Endothelial cell of umbilical vein (primary cell): ENCODE results near the gene ZNF488. TPM values are rescaled to one million over a fixed set of nuclear protein-coding genes. Genes with fewer than 3 reads are reported as not detected.

Experiments
- BruUV-seq: library from RNA; stranded (reverse); fragments of 400-500 nt; replicated peaks from 2 replicates; lab custom pipeline; 2021; lab: Mats Ljungman, UMichigan
- CTCF ChIA-PET: fragments of 300-600, 350-600 bp; sonication (Branson Sonifier 250); formaldehyde crosslinking; loops from one replicate; lab custom pipeline; 2021; ENCODE audit warnings: antibody characterized with exemption, inconsistent platforms; lab: Charles Lee
- POLR2A ChIA-PET: fragments of 300-600, 350-600 bp; sonication (Branson Sonifier 250); formaldehyde crosslinking; loops from one replicate; lab custom pipeline; 2021; ENCODE audit warnings: antibody characterized with exemption, inconsistent platforms; lab: Charles Lee
- DNase-seq: peaks from one replicate; pipeline ENCODE4 v3.0.0-alpha.2; 2011; ENCODE audit warnings: low read depth, low spot score
- FAIRE-seq: peaks from 2 replicates; lab custom pipeline; 2011; peaks lifted over from hg19 to GRCh38; lab: Jason Lieb, UNC
- H2AFZ ChIP-seq: 2 replicates; pipeline ENCODE4 v1.6.0; 2012; ENCODE audit warnings: low read depth, low read length, control low read depth, inconsistent platforms
- H3K27ac ChIP-seq: 2 replicates; pipeline ENCODE4 v1.5.1; 2011; ENCODE audit warnings: low read depth, mild to moderate bottlenecking, control low read depth, low read length, moderate library complexity; ENCODE audit not compliant: insufficient read depth
- H3K27me3 ChIP-seq, 2 experiments: 2 replicates each; pipeline versions ENCODE4 v1.6.0 to v1.6.1; 2011; ENCODE audit warnings: low read length in 2 of 2, mixed read lengths in 1 of 2; ENCODE audit not compliant: control insufficient read depth in 2 of 2, insufficient read depth in 2 of 2
- H3K36me3 ChIP-seq, 2 experiments: 2 replicates in 1 of 2; 3 replicates in 1 of 2; pipeline ENCODE4 v1.5.1; 2011; ENCODE audit warnings: low read length in 2 of 2, mild to moderate bottlenecking in 1 of 2, moderate library complexity in 1 of 2; ENCODE audit not compliant: control insufficient read depth in 2 of 2, insufficient read depth in 2 of 2; ENCODE audit errors: extremely low read depth in 1 of 2
- H3K4me1 ChIP-seq: 3 replicates; pipeline ENCODE4 v1.5.1; 2011; ENCODE audit warnings: mild to moderate bottlenecking, low read length; ENCODE audit not compliant: control insufficient read depth, insufficient read depth; ENCODE audit errors: extremely low read depth
- H3K4me2 ChIP-seq: 2 replicates; pipeline ENCODE4 v1.6.1; 2011; ENCODE audit warnings: low read length, control low read depth, mixed read lengths; ENCODE audit not compliant: insufficient read depth
- H3K4me3 ChIP-seq, 3 experiments: fragments of 200-600 bp in 1 of 3; sonication (generic), shearing (Covaris generic) in 1 of 3; replicated peaks in 1 of 3; 2 replicates each; pipeline ENCODE4 v1.5.1; 2011 to 2016; ENCODE audit warnings: control low read depth in 3 of 3, low read length in 3 of 3, mild to moderate bottlenecking in 2 of 3, inconsistent platforms in 1 of 3, low read depth in 1 of 3, moderate library complexity in 1 of 3; ENCODE audit not compliant: insufficient read depth in 1 of 3
- H3K79me2 ChIP-seq: 2 replicates; pipeline ENCODE4 v1.6.0; 2012; ENCODE audit warnings: low read length, inconsistent platforms; ENCODE audit not compliant: control insufficient read depth, insufficient read depth
- H3K9ac ChIP-seq: replicated peaks from 2 replicates; pipeline ENCODE3; 2011; ENCODE audit warnings: low read length, control low read depth; ENCODE audit not compliant: insufficient read depth; ENCODE audit errors: extremely low read depth
- H3K9me1 ChIP-seq: replicated peaks from 3 replicates; pipeline ENCODE4 v1.6.0; 2011; ENCODE audit warnings: mild to moderate bottlenecking, low read length; ENCODE audit not compliant: control insufficient read depth, insufficient read depth; ENCODE audit errors: extremely low read depth
- H3K9me3 ChIP-seq: replicated peaks from 2 replicates; pipeline ENCODE4 v1.5.1; 2012; ENCODE audit warnings: low read length, inconsistent platforms; ENCODE audit not compliant: control insufficient read depth, insufficient read depth
- H4K20me1 ChIP-seq: replicated peaks from 2 replicates; pipeline ENCODE3; 2011; ENCODE audit warnings: mild to moderate bottlenecking, low read length; ENCODE audit not compliant: control insufficient read depth, insufficient read depth; ENCODE audit errors: extremely low read depth
- EZH2 ChIP-seq: IDR thresholded peaks from 2 replicates; pipeline ENCODE4 v1.6.1; 2012; ENCODE audit warnings: borderline replicate concordance, low read depth, mild to moderate bottlenecking, moderate library complexity, low read length, inconsistent platforms; ENCODE audit not compliant: severe bottlenecking
- FOS ChIP-seq: IDR thresholded peaks from 2 replicates; pipeline ENCODE4 v1.6.1; 2011; ENCODE audit warnings: mild to moderate bottlenecking, low read length, moderate library complexity, borderline replicate concordance; ENCODE audit not compliant: insufficient read depth
- GATA2 ChIP-seq: IDR thresholded peaks from 2 replicates; pipeline ENCODE4 v1.7.0; 2011; ENCODE audit warnings: low read depth, mild to moderate bottlenecking, moderate library complexity, mixed read lengths, low read length; ENCODE audit not compliant: insufficient read length, insufficient read depth
- JUN ChIP-seq: IDR thresholded peaks from 2 replicates; pipeline ENCODE4 v1.6.1; 2011; ENCODE audit warnings: borderline replicate concordance, low read depth; ENCODE audit not compliant: insufficient read length, insufficient read depth
- MAX ChIP-seq: IDR thresholded peaks from 2 replicates; pipeline ENCODE4 v1.6.1; 2011; ENCODE audit not compliant: insufficient read depth, insufficient read length
- MYC ChIP-seq: IDR thresholded peaks from one replicate; pipeline ENCODE4 v1.6.1; 2011; ENCODE audit warnings: mild to moderate bottlenecking, low read depth, low read length
- POLR2A ChIP-seq: IDR thresholded peaks from 2 replicates; pipeline ENCODE4 v1.6.1; 2012; ENCODE audit warnings: low read depth, mild to moderate bottlenecking, control low read depth, low read length
- POLR2AphosphoS5 ChIP-seq: IDR thresholded peaks from 2 replicates; pipeline ENCODE4 v1.6.1; 2012; ENCODE audit warnings: low read depth, mild to moderate bottlenecking, control low read depth, low read length, moderate library complexity; ENCODE audit not compliant: insufficient read depth
- dilution Hi-C: fragments of 300-500 bp; cut with MboI; formaldehyde crosslinking; loops from one replicate; pipeline ENCODE4 v1.15.0; 2019; ENCODE audit warnings: low sequenced_read_pairs; ENCODE audit not compliant: extremely low pct_ligation_motif_present
- intact Hi-C: fragments of 100-400 bp; cut with micrococcal nuclease; formaldehyde crosslinking; loops from one replicate; pipeline ENCODE4 v1.10.0; 2022
- polyA plus RNA-seq, 4 experiments: library from polyadenylated mRNA; depleted of rRNA in 3 of 4; stranded (reverse) in 3 of 4; unstranded in 1 of 4; fragments of >200 nt; gene quantifications; 2 replicates each; pipeline versions ENCODE4 v1.2.1 to v1.2.3, GENCODE V29; 2011 to 2012; ENCODE audit warnings: missing spikeins in 1 of 4
- total RNA-seq: library from RNA; stranded (reverse); gene quantifications from 2 replicates; pipeline ENCODE4 v1.2.3, GENCODE V29; 2021
- TF ChIP-seq, protein P1 (sequence below), 2 donors: IDR thresholded peaks; 1 replicate in 1 of 2; 2 replicates in 1 of 2; pipeline ENCODE4 v1.5.1; 2011; ENCODE audit warnings: low read length in 2 of 2, mild to moderate bottlenecking in 2 of 2, moderate library complexity in 2 of 2, control low read depth in 1 of 2, inconsistent platforms in 1 of 2, low read depth in 1 of 2; ENCODE audit not compliant: insufficient read depth in 1 of 2; ENCODE audit errors: extremely low read depth in 1 of 2

Gene ZNF488
- total and polyA plus RNA-seq, 2 donors (not counting 3 experiments of a cell fraction or from before 2014, with no cell fraction given): 0.21 to 0.38 TPM

- intact Hi-C loops: no loop called here
- Histone ChIP-seq H3K9me1 (no peaks in the 10 kb centered on the region), H3K4me1 (no peaks in the 10 kb centered on the region), H3K36me3 (no peaks in the 10 kb centered on the region), H3K9me3 (no peaks in the 10 kb centered on the region), H3K27ac (no peak overlapping the region), H3K4me3 (no peak overlapping the region), H3K79me2 (no peaks in the 10 kb centered on the region), H3K4me2 (no peak overlapping the region), H3K27me3 (no peaks in the 10 kb centered on the region), H4K20me1 (no peaks in the 10 kb centered on the region), H2AFZ (no peak overlapping the region), H3K9ac (no peak overlapping the region)
- dilution Hi-C loops: no loop called here
- TF ChIP-seq GATA2: no peak
- no peak for TF ChIP-seq FOS
- TF ChIP-seq POLR2A: no peak
- TF ChIP-seq MAX: no peak
- TF ChIP-seq JUN: no peak
- POLR2A ChIA-PET: no interaction called here
- no TSS peak for BruUV-seq
- CTCF ChIA-PET: no interaction called here
- DNase-seq (no peak), FAIRE-seq (no peak)
These were observed 39.4 kb upstream of the ZNF488 start for GRCh38 chr10:47423476-47423875.

DNA sequence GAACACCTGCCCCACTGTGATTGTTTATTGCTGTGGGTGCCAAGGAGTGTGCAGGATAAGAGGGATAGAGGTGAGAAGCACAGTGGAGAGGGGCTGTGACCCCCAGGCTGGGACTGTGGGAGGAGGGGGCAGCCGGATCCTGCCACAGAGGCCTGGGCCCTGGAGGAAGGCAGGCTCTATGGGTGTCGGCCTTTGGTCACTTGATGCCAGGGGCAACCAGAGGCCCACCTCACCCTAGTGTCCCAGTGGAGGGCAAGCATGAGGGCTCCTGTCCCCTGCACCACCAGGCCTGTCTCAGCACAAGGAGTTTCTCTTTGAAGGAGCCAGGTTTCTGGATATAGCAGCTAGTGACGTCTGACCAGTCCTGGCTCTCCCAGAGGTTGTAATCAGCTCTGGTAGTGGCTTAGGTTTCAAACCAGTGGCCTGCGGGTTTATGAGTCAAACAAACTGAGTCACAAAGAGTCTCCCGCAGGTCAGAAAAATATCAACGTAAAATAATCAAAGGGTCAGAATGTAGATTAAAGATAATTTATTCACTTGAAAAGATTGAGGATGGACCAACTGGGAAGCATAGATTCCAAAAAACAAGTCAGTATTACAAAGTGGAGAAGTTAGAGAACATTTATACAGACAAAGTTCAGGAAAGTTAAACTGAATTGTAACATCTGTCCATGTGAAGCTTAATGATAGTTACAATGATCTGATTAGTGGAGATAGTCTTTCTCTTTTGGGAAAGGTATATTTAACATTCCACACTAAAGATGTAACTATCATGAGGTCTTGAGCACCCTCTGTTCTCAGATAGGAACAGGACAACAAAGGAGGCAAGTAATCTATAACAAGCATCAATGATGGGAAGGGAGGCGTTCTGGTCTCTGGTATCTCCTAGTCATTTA, 37.2 kb upstream of the ZNF488 start:
- DNase-seq: no peak
- dilution Hi-C loops (no loop called here), intact Hi-C loops (no loop called here)
- no peaks in the 10 kb centered on the region for H3K79me2 ChIP-seq
- no peak for FAIRE-seq
- H3K27me3 ChIP-seq: no peaks in the 10 kb centered on the region
- no peaks in the 10 kb centered on the region for H3K4me1 ChIP-seq
- H3K27ac ChIP-seq: no peak overlapping the region
- CTCF ChIA-PET: interaction anchor here (1.4 kb wide), 2 partner anchors 60 to 81 kb away, joined by 3 read pairs; no protein-coding TSS in a partner anchor
- TF ChIP-seq POLR2A (no peak), MYC (no peak), EZH2 (no peak), FOS (no peak), JUN (no peak), POLR2AphosphoS5 (no peak), MAX (no peak), GATA2 (no peak)
- TF ChIP-seq, protein P1, sequence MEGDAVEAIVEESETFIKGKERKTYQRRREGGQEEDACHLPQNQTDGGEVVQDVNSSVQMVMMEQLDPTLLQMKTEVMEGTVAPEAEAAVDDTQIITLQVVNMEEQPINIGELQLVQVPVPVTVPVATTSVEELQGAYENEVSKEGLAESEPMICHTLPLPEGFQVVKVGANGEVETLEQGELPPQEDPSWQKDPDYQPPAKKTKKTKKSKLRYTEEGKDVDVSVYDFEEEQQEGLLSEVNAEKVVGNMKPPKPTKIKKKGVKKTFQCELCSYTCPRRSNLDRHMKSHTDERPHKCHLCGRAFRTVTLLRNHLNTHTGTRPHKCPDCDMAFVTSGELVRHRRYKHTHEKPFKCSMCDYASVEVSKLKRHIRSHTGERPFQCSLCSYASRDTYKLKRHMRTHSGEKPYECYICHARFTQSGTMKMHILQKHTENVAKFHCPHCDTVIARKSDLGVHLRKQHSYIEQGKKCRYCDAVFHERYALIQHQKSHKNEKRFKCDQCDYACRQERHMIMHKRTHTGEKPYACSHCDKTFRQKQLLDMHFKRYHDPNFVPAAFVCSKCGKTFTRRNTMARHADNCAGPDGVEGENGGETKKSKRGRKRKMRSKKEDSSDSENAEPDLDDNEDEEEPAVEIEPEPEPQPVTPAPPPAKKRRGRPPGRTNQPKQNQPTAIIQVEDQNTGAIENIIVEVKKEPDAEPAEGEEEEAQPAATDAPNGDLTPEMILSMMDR (IDR thresholded peaks at IDR 0.05; ENCODE audit: extremely low read depth in 1 of 2, insufficient read depth in 1 of 2, low read depth in 1 of 2, low read length in 2 of 2): no peak
- H3K9ac ChIP-seq: no peak overlapping the region
- H3K36me3 ChIP-seq: no peaks in the 10 kb centered on the region
- no peaks in the 10 kb centered on the region for H3K9me3 ChIP-seq
- POLR2A ChIA-PET: no interaction called here
- H3K4me3 ChIP-seq: no peak overlapping the region
- BruUV-seq: no TSS peak
- no peaks in the 10 kb centered on the region for H4K20me1 ChIP-seq
- H3K9me1 ChIP-seq: no peaks in the 10 kb centered on the region
- H3K4me2 ChIP-seq: no peak overlapping the region
- no peak overlapping the region for H2AFZ ChIP-seq
